ENCODE data around the gene AP1B1.
A peak's percentile ranks its signal among the peaks of the same experiment; 100 is the strongest.
"Not testable (repeated sequence)": the region's sequence is repeated elsewhere in the genome, so short reads cannot be mapped to it uniquely, and the experiment has no call there.

The AP1B1 gene

GRCh38 chr22:29382580-29383302, 5.6 kb downstream of the AP1B1 start:
- no peaks in the 10 kb centered on the region for H3K9me3 Mint-ChIP-seq
- peak overlapping the region in 1 of 2 donors; percentile 70 for H3K27ac Mint-ChIP-seq
- H3K27me3 Mint-ChIP-seq, result no peaks in the 10 kb centered on the region
- H3K4me3 Mint-ChIP-seq, result no peak overlapping the region
- DNase-seq (no peak), ATAC-seq (replicated peaks) (no peak)
- H3K4me1 Mint-ChIP-seq (ENCODE audit: low read depth in 2 of 2), result peaks cover 34 to 51% of the 10 kb centered on the region in 2 donors
- peaks cover 25% of the 10 kb centered on the region for H3K36me3 Mint-ChIP-seq (ENCODE audit: insufficient read depth)

- Mint-ChIP-seq H3K4me1 (ENCODE audit: low read depth in 2 of 2) (peaks cover 32 to 40% of the 10 kb centered on the region in 2 donors), H3K36me3 (ENCODE audit: insufficient read depth) (peaks cover 32% of the 10 kb centered on the region), H3K27ac (peak overlapping the region; percentile 0 to 72), H3K27me3 (no peaks in the 10 kb centered on the region), H3K4me3 (no peak overlapping the region), H3K9me3 (no peaks in the 10 kb centered on the region)
- DNase-seq (no peak), ATAC-seq (replicated peaks) (no peak)
These were observed 7.5 kb downstream of the AP1B1 start for GRCh38 chr22:29380856-29381255.

- ATAC-seq (replicated peaks) (no peak), DNase-seq (no peak)
- Mint-ChIP-seq H3K4me3 (no peak overlapping the region), H3K27me3 (no peaks in the 10 kb centered on the region), H3K4me1 (ENCODE audit: low read depth in 2 of 2) (peaks cover 33 to 34% of the 10 kb centered on the region in 2 donors), H3K27ac (peak overlapping the region; percentile 0 to 72), H3K36me3 (ENCODE audit: insufficient read depth) (peaks cover 28% of the 10 kb centered on the region), H3K9me3 (no peaks in the 10 kb centered on the region)
These were observed 8.2 kb downstream of the AP1B1 start for GRCh38 chr22:29380032-29380781.

GRCh38 chr22:29379258-29379657, 9.1 kb downstream of the AP1B1 start:
- Mint-ChIP-seq H3K4me3 (no peak overlapping the region), H3K27ac (peak overlapping the region; percentile 2 to 72), H3K36me3 (ENCODE audit: insufficient read depth) (peaks cover 31% of the 10 kb centered on the region), H3K9me3 (no peaks in the 10 kb centered on the region), H3K27me3 (no peaks in the 10 kb centered on the region), H3K4me1 (ENCODE audit: low read depth in 2 of 2) (peaks cover 27 to 28% of the 10 kb centered on the region in 2 donors)
- no peak for DNase-seq
- no peak for ATAC-seq (replicated peaks)

- no peak for DNase-seq
- no peaks in the 10 kb centered on the region for H3K9me3 Mint-ChIP-seq
- H3K27me3 Mint-ChIP-seq, result no peaks in the 10 kb centered on the region
- H3K4me1 Mint-ChIP-seq (ENCODE audit: low read depth in 2 of 2), result peaks cover 26 to 27% of the 10 kb centered on the region in 2 donors
- ATAC-seq (replicated peaks), result no peak
- no peak overlapping the region for H3K4me3 Mint-ChIP-seq
- peaks cover 38% of the 10 kb centered on the region for H3K36me3 Mint-ChIP-seq (ENCODE audit: insufficient read depth)
- no peak overlapping the region for H3K27ac Mint-ChIP-seq
These were observed 10.4 kb downstream of the AP1B1 start for GRCh38 chr22:29377979-29378378.

GRCh38 chr22:29376705-29377104, 11.7 kb downstream of the AP1B1 start:
- H3K27ac Mint-ChIP-seq, result peak overlapping the region in 1 of 2 donors; percentile 55
- ATAC-seq (replicated peaks), result not testable (repeated sequence)

GRCh38 chr22:29375398-29376076, 12.8 kb downstream of the AP1B1 start:
- no peak for ATAC-seq (replicated peaks)
- H3K9me3 Mint-ChIP-seq, result no peaks in the 10 kb centered on the region

More at GRCh38 chr22:29376705-29377104, 11.7 kb downstream of the AP1B1 start:
- H3K4me1 Mint-ChIP-seq (ENCODE audit: low read depth in 2 of 2), result peaks cover 20 to 21% of the 10 kb centered on the region in 2 donors
- peaks cover 38% of the 10 kb centered on the region for H3K36me3 Mint-ChIP-seq (ENCODE audit: insufficient read depth)
- not testable (repeated sequence) for H3K27me3 Mint-ChIP-seq, DNase-seq, H3K9me3 Mint-ChIP-seq, H3K4me3 Mint-ChIP-seq

GRCh38 chr22:29374806-29375205, 13.6 kb downstream of the AP1B1 start:
- DNase-seq; ATAC-seq (replicated peaks); H3K27ac Mint-ChIP-seq; H3K4me3 Mint-ChIP-seq; H3K27me3 Mint-ChIP-seq; H3K9me3 Mint-ChIP-seq: not testable (repeated sequence)
- Mint-ChIP-seq H3K4me1 (ENCODE audit: low read depth in 2 of 2) (peaks cover 11 to 14% of the 10 kb centered on the region in 2 donors), H3K36me3 (ENCODE audit: insufficient read depth) (peaks cover 38% of the 10 kb centered on the region)

More at GRCh38 chr22:29375398-29376076, 12.8 kb downstream of the AP1B1 start:
- Mint-ChIP-seq H3K4me3 (no peak overlapping the region), H3K27ac (peak overlapping the region in 1 of 2 donors; percentile 55), H3K36me3 (ENCODE audit: insufficient read depth) (peaks cover 38% of the 10 kb centered on the region), H3K27me3 (no peaks in the 10 kb centered on the region), H3K4me1 (ENCODE audit: low read depth in 2 of 2) (peaks cover 15 to 16% of the 10 kb centered on the region in 2 donors)
- no peak for DNase-seq

- H3K9me3 Mint-ChIP-seq, result no peaks in the 10 kb centered on the region
- H3K4me1 Mint-ChIP-seq (ENCODE audit: low read depth in 2 of 2), result peaks cover 9 to 13% of the 10 kb centered on the region in 2 donors
- H3K27ac Mint-ChIP-seq, result no peak overlapping the region
- H3K4me3 Mint-ChIP-seq, result no peak overlapping the region
- H3K27me3 Mint-ChIP-seq, result no peaks in the 10 kb centered on the region
- DNase-seq, result no peak
- ATAC-seq (replicated peaks), result no peak
- H3K36me3 Mint-ChIP-seq (ENCODE audit: insufficient read depth), result peaks cover 38% of the 10 kb centered on the region
These were observed 14.0 kb downstream of the AP1B1 start for GRCh38 chr22:29374401-29374800.

- Mint-ChIP-seq H3K27ac (no peak overlapping the region), H3K4me1 (ENCODE audit: low read depth in 2 of 2) (peaks cover 6 to 17% of the 10 kb centered on the region in 2 donors), H3K4me3 (no peak overlapping the region), H3K27me3 (no peaks in the 10 kb centered on the region), H3K36me3 (ENCODE audit: insufficient read depth) (peaks cover 32% of the 10 kb centered on the region), H3K9me3 (no peaks in the 10 kb centered on the region)
- DNase-seq (no peak), ATAC-seq (replicated peaks) (no peak)
These were observed 17.8 kb downstream of the AP1B1 start for GRCh38 chr22:29370537-29370936.

GRCh38 chr22:29369460-29369859, 18.9 kb downstream of the AP1B1 start:
- no peak for ATAC-seq (replicated peaks)
- Mint-ChIP-seq H3K4me1 (ENCODE audit: low read depth in 2 of 2) (peaks cover 6 to 17% of the 10 kb centered on the region in 2 donors), H3K27me3 (no peaks in the 10 kb centered on the region), H3K4me3 (no peak overlapping the region), H3K9me3 (no peaks in the 10 kb centered on the region), H3K36me3 (ENCODE audit: insufficient read depth) (peaks cover 31% of the 10 kb centered on the region), H3K27ac (no peak overlapping the region)
- no peak for DNase-seq

GRCh38 chr22:29359469-29359868, 28.9 kb downstream of the AP1B1 start:
- peaks cover 0 to 5% of the 10 kb centered on the region in 2 donors for H3K4me1 Mint-ChIP-seq (ENCODE audit: low read depth in 2 of 2)
- DNase-seq (no peak), ATAC-seq (replicated peaks) (no peak)
- no peaks in the 10 kb centered on the region for H3K9me3 Mint-ChIP-seq
- peaks cover 57% of the 10 kb centered on the region for H3K36me3 Mint-ChIP-seq (ENCODE audit: insufficient read depth)
- H3K27ac Mint-ChIP-seq, result peak overlapping the region in 1 of 2 donors; percentile 31
- H3K4me3 Mint-ChIP-seq, result no peak overlapping the region
- no peaks in the 10 kb centered on the region for H3K27me3 Mint-ChIP-seq

GRCh38 chr22:29357193-29357890, 31.0 kb downstream of the AP1B1 start:
- H3K27me3 Mint-ChIP-seq; H3K4me3 Mint-ChIP-seq; DNase-seq; H3K4me1 Mint-ChIP-seq (ENCODE audit: low read depth in 2 of 2); H3K27ac Mint-ChIP-seq; H3K9me3 Mint-ChIP-seq; ATAC-seq (replicated peaks): not testable (repeated sequence)
- H3K36me3 Mint-ChIP-seq (ENCODE audit: insufficient read depth), result peaks cover 44% of the 10 kb centered on the region
